GM18511 (cell line): ENCODE data around the gene ATP10D.

Source experiments
- ATAC-seq: cut with Tn5 transposase; IDR thresholded peaks from one replicate; pipeline ENCODE4 v1.9.1; 2021; ENCODE audit warnings: mild to moderate bottlenecking, moderate library complexity; ENCODE audit not compliant: unreplicated experiment

Gene ATP10D

DNA sequence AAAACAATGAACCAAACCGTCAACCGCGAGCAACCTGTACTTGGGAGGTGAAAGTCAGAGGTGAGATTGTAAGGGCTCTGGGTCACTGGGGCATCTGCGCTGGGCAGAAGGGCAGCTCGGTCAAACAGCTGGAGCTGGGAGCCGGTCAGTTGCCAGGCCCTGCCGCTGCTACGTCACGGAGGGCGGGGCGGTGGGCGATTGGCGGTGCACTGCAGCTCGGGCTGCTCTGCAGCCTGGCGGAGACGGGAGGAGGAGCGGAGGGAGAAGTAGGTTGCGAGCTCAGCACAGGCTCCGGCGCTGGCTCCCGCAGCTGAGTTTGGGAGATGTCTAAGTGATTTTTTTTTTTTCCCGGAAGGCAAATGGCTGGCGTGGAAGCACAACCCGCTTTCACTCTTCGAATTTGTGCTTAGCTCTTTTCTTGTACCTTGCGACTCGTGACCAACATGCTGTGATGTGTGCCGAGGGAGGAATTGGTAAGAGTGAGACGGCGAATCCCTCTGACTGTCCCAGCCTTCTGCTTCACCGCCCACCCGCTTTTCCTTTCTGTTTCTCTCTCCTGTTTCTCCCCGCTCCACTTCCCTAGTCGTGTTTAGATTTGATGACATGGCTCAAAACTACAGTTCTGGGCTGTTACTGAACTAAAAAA, at the start of gene ATP10D:
TSS of gene ATP10D (plus strand) at position 229 of the 646 bp plus-strand sequence. CDS start 27,266 bp downstream, outside the sequence.
- peak; percentile 98 for ATAC-seq

DNA sequence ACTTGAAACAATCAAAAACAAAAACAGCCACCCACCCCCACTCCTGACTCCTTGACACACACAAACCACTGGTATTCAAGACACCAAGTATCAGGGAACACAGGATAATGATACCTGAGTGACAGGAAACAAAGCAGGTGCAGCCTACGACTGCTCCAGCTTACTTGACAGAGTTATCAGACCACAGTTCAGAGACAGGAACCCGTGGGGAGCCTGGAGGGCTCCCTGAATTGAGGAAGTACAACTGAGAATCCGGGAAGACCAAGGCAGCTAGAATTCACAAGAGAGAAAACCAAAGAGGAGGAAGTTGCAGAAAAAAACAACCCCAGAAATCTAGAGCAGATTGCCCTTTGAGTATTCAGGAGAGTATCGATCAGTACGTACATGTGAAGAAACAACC, 42.1 kb upstream of the ATP10D start:
- ATAC-seq, result peak; percentile 82

- no peak for ATAC-seq
These were observed 41.0 kb upstream of the ATP10D start for GRCh38 chr4:47444031-47444430.

DNA sequence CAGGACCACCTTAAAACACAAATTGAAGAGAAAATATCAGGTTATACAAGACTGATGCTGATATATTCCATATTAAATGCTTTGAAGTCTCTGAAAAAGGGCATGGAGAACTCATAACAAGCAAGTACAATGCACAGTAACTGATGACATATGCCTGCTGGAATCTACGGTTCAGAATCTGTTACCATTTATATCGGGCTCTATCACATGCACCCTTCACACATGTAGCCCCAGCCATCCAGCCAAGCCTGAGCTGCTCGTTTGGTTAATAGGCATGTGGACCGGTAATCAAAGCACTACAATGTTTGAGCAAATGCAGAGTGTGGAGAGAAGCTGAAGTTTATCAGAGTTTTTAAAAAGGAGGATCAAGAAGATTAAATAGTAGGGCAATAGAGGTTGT, 33.4 kb upstream of the ATP10D start:
- no peak for ATAC-seq

- peak; percentile 41 for ATAC-seq
These were observed 22.3 kb upstream of the ATP10D start for GRCh38 chr4:47462799-47463234.

GRCh38 chr4:47463235-47463956, 21.7 kb upstream of the ATP10D start, which contains the start of gene COMMD8:
TSS of gene COMMD8 (minus strand) at chr4:47463702. CDS start at chr4:47463651, 51 bp downstream.
- peak; percentile 90 for ATAC-seq

DNA sequence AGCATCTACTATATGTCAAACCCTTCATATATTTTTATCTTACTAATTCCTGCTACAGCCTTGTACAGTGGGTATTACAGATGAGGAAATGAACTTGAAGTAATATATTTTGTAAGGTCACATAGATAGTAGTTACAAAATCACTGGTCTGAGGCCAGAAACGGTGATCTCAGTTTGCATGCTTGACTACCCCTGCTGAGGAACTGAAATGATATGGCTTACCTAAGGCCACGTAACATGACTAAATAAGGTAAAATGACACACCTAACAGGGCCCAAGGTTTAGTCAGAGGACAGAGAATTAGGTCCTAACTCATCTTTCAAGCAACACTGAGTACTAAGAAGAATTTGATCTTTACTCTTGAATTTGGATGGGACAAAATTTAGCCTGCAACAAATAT, 20.1 kb upstream of the ATP10D start:
- peak; percentile 17 for ATAC-seq

DNA sequence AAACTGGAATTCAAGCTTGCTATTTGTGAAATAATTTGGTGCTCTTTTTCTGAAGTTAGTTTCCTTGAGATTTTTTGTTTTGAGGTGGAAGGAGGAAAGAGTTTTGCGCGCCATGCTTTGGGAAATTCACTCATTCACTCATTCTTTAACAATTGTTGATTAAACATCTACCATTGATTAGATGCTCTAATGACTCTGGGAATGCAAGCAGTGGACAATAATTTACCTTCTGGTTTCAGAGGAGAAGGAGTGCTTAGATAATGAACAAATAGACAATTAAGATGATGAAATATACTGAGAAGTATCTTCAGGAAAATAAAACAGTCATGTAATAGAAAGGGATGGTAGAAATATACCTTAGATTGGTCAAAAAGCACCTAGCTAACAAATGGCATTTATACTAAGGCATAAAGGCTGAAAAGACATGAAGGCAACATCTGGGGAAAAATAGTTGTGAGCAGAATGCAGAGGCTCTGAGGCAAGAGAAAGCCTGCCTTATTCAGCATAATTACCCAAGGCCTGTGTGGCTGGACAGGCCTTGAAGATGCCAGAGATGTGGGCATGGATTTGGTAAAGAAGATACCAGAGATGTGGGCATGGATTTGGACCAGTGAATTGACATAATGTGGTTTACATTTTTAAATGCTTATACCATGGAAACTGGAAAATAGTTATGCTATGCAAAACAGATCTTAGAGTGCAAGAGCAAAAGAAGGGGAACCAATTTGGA, 18.9 kb upstream of the ATP10D start:
- no peak for ATAC-seq

DNA sequence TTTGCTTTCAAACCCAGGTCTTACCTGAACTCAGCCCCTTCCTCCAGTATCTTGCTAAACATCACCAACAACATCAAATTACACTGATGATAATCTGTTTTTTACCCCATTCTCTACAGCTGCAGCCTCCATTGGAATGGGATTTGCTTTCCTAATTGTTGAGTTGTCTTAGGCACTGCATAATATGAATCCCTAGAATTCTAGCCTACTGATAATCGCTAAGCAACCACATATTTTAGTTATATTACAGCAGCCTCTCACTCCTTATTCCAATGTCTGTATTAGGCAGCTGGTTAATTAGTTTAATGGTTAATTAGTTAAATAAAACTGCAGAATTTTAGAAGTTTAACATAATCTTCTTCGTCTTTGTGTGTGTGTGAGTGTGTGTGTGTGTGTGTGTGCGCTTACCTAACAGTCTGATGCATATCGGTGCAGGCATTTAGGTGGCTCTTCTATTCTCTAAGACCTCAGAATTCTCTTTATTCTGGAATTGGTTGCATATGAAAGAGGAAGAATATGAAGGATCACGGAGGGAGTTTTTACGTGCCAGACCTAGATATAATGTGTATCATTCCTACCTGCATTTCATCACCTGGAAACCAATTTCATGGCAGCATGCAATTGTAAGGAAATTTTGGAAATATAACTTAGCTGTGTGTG, 16.2 kb upstream of the ATP10D start:
- no peak for ATAC-seq

- ATAC-seq, result no peak
These were observed 15.1 kb upstream of the ATP10D start for GRCh38 chr4:47469951-47470350.

DNA sequence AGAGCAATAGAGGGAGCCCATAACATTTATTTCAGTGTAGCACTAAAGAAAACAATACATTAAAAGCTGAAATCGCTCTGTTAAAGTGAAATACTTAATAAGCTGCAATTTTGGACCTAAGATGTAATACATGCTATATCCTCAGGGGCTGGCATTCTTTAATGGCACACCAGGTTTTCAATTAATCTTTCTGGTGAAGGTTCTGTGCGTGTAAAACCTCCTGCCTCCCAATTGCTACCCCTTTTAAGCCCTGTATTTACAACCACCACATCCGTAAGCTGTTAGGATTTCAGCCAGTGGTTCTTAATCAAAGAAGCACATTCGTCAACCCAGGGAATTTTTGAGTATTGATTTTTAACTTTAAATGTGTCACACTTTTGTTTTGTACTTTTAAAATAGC, 14.0 kb upstream of the ATP10D start:
- ATAC-seq, result no peak

GRCh38 chr4:47471591-47471990, 13.5 kb upstream of the ATP10D start:
- no peak for ATAC-seq

DNA sequence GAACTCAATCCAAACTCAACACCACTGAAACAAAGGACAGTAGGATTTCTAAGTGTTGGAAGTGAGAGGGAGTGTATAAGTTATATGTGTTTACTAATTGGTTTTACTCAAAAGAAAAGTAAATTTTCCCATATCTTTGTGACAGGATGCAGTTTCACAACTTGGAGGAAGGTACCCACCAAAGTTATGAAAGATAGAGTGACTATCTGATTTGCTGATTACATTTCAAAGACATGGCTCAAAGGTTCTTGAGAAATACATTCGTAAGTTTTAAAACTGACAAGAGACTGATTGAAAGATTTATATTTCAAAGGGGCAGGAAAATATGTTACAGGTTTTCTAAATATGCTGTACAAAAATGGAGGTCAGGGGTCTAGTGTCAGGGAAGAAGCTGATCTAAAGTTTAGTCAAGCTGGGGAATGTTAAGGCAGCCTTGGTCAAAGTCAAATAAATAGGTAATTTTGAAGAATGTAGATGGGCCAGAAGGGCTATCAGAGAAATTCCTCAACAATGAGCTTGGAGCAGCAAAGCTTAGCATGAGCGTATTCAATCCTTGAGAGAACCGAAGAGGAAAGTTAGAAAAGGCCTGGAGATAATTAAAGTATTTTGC, 11.8 kb upstream of the ATP10D start:
- ATAC-seq, result no peak

DNA sequence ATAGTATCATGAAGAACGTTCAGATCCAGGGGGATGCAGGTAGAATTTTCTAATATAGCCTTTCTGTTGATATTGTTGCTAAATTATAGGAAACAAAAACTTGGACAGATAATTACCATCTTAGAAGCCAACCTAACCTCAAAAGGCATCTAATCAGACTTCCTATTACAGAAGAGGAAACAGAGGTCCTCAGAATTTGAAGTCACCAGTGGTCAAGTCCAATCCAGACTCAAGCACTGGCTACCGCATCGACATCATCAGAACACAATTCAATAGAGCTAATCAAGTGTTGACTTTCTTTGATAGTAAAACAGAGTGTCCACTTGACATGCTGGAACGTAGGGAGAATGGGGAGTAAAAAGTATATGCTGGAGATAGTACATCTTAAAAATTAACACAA, 10.3 kb upstream of the ATP10D start:
- ATAC-seq, result no peak

GRCh38 chr4:47475411-47475810, 9.7 kb upstream of the ATP10D start:
- ATAC-seq, result no peak

- no peak for ATAC-seq
These were observed 6.3 kb upstream of the ATP10D start for GRCh38 chr4:47478804-47479203.

DNA sequence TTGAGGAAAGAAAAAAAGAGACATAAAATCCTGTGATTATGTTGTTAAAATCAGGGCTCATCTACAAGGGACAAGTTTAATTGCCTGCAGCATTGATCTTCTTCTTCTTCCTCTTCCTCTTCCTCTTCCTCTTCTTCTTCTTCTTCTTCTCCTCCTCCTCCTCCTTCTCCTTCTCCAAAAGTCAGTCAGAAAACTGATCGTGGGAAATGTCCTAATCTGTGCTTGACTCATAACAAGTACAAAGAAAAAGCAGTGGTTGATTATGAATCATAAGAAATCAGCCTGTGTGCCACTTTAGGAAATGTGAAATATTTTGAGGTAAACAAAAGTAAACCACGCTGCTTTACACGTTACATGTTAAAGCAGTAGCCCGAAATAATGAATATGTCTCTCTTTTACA, 2.7 kb upstream of the ATP10D start:
- ATAC-seq, result no peak

DNA sequence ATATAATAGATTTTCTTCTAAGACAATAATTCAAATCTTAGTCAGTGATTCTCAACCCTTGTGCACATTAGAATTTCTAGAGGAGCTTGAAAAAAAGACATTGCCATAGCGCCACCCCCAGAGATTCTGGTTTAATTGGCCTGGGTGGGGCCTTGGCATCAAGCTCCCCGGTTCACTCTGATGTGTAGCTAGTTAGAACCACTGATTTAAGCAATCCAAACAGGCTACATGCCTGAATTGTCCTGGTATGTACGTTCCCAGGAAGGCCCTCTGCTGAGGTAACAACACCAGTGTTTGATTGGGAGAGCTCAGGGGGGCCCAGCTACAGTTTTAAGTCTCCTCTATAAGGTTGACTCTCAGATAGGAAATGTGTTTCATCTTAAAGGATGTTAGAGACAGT, 1.3 kb upstream of the ATP10D start:
- no peak for ATAC-seq

DNA sequence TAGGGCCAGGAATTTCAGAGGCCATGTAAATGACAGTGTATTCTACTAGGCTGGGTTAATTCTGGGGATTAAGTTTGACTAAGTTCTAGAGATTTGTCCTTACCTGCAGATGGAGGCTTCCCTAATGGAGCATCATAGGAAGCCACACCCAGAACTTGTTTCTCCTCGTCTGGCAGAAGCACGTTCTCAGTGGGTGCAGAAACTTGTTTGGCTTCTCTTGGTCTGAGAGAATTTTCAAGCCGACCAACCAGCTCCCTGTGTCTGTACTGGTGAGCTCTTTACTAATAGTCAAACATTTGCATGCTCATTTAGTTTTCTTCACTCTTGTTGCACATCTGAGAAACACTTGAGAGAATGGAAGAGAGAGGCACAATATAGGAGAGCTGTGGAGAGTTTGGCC, 907 bp upstream of the ATP10D start:
- ATAC-seq, result no peak

- ATAC-seq, result peak; percentile 2
These were observed 693 bp downstream of the ATP10D start for GRCh38 chr4:47485768-47486167.

- ATAC-seq, result no peak
These were observed 1.2 kb downstream of the ATP10D start for GRCh38 chr4:47486231-47486673.
